HG03025 (cell line): ENCODE data around the gene PLEKHF1.

Experiments used
- ATAC-seq: cut with Tn5 transposase; IDR thresholded peaks from one replicate; pipeline ENCODE4 v1.9.1; 2021; ENCODE audit warnings: mild to moderate bottlenecking, moderate library complexity; ENCODE audit not compliant: unreplicated experiment, low FRiP score

The PLEKHF1 gene

GRCh38 chr19:29724102-29724641 is 58.9 kb downstream of the PLEKHF1 start:
- no peak for ATAC-seq

DNA sequence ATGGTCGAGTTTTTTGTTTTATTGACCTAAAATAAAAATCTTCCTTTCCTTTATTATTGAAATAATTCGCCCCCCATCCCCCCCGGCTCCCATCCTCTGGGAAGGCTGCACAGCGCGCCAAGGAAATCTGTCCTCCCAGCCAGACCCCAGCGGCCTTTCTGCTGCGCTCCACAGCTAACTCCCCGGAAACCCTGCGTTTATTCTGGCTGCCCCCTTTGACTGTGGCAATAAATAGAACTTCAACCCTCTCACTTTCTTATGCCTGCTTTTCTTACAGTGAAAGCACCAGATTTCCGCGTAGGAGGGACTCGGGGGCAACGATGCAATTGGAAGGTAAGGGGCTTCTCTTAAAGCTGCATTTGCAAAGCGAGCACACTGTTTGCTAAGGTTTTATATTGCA is 59.5 kb downstream of the PLEKHF1 start:
- no peak for ATAC-seq
